Stimulated activated CD4-positive, alpha-beta T cell treated with anti-CD3 and anti-CD28 coated beads, Interleukin-4, amount 100 ng/mL, for 4 hours (primary cell): ENCODE data around the gene ISLR.

ENCODE experiments used
- DNase-seq, 2 experiments: peaks; one replicate each; pipeline ENCODE4 v3.0.0-alpha.2; 2020

The ISLR gene

DNA sequence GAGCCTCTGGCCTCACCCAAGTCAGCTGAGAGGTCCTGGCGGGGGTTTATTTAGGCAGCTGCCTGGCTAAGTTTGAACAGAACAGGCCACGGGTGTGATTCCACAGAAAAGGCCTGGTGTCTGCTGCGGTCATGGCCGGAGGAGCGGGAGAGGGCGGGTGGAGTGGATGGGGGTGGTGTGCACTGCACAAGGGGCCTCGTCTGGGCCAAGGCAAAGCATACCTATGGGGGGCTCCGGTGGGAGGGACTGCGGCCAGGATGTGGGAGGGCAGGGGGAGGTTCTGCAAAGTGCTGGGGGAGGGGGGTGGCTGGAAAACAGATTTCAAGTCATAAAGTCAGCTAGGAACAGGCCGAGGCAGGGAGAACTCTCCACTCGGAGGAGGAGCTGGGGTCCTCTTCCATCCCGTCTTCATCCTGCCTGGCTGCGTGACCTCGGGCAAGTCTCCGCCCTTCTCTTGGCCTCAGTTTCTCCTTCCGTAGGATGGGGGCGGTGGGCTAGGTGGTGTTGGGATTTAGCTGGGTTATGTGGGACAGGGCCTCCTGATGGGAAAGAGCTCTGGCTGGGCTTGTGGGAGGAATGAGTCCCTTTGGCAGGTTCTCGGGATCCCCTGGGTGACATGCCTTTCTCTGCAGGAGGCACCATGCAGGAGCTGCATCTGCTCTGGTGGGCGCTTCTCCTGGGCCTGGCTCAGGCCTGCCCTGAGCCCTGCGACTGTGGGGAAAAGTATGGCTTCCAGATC, 878 bp downstream of the ISLR start:
- no peak for DNase-seq

DNA sequence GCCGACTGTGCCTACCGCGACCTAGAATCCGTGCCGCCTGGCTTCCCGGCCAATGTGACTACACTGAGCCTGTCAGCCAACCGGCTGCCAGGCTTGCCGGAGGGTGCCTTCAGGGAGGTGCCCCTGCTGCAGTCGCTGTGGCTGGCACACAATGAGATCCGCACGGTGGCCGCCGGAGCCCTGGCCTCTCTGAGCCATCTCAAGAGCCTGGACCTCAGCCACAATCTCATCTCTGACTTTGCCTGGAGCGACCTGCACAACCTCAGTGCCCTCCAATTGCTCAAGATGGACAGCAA, 1.4 kb downstream of the ISLR start:
- DNase-seq = no peak

DNA sequence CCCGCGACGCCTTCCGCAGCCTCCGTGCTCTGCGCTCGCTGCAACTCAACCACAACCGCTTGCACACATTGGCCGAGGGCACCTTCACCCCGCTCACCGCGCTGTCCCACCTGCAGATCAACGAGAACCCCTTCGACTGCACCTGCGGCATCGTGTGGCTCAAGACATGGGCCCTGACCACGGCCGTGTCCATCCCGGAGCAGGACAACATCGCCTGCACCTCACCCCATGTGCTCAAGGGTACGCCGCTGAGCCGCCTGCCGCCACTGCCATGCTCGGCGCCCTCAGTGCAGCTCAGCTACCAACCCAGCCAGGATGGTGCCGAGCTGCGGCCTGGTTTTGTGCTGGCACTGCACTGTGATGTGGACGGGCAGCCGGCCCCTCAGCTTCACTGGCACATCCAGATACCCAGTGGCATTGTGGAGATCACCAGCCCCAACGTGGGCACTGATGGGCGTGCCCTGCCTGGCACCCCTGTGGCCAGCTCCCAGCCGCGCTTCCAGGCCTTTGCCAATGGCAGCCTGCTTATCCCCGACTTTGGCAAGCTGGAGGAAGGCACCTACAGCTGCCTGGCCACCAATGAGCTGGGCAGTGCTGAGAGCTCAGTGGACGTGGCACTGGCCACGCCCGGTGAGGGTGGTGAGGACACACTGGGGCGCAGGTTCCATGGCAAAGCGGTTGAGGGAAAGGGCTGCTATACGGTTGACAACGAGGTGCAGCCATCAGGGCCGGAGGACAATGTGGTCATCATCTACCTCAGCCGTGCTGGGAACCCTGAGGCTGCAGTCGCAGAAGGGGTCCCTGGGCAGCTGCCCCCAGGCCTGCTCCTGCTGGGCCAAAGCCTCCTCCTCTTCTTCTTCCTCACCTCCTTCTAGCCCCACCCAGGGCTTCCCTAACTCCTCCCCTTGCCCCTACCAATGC, 2.0 kb downstream of the ISLR start:
- DNase-seq = no peak

DNA sequence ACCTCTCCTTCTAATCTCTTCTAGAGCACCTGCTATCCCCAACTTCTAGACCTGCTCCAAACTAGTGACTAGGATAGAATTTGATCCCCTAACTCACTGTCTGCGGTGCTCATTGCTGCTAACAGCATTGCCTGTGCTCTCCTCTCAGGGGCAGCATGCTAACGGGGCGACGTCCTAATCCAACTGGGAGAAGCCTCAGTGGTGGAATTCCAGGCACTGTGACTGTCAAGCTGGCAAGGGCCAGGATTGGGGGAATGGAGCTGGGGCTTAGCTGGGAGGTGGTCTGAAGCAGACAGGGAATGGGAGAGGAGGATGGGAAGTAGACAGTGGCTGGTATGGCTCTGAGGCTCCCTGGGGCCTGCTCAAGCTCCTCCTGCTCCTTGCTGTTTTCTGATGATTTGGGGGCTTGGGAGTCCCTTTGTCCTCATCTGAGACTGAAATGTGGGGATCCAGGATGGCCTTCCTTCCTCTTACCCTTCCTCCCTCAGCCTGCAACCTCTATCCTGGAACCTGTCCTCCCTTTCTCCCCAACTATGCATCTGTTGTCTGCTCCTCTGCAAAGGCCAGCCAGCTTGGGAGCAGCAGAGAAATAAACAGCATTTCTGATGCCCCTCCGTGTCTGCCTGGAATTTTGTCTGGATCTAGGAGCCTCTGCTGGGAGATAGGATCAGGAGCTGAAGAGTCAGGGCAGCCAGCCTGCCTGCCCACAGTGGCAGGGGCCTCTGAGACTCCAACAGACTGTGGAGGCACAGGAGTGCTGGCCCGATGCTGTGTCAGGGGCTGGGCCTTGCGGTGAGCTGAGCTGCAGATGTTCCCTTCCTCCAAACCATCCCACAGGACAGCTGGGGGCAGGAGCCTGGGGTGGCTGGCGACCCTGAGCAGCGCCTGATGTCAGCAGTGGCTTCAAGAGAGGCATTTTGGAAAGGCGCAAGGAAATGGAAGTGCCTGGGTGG, 3.0 kb downstream of the ISLR start:
- no peak for DNase-seq

- DNase-seq = no peak
Observed at GRCh38 chr15:74178326-74179100, 5.0 kb downstream of the ISLR start.

DNA sequence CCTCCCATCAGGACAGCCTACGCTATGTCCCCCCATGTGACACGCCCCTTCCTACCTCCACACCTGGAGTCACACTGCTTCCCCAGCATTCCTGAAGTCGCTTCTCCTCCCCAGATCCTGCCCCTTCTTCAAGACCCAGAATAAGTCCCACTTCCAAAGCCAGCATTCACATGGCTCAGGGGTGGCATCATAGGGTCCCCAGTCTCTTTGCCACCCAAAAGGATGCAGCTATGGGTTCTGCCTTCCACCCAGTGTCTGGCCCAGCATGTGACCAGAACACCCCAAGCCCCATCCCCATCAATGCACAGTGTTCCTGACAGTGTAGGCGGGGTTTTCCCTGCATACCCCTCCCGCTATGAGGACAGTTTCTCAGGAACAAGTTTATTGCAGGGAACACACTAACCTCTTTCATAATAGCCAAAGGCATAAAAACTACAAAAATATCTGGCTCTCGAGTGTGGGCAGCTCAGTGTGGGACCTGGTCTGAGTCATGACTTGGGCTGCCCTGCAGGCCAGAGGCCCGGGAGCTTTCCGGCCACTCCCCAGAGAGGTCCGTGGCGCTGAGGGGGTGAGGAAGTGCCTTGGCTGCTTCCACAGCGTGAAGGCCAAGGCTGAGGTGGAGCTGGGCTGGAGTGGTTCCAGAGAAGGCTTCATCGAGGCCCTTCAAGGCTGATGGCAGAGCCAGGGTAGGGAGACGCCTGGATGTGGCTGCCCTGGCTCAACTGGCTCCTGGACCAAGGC, 5.8 kb downstream of the ISLR start:
- DNase-seq = no peak

GRCh38 chr15:74179983-74180880, 6.7 kb downstream of the ISLR start:
- DNase-seq = no peak

GRCh38 chr15:74180881-74181602, 7.5 kb downstream of the ISLR start:
- no peak for DNase-seq

- DNase-seq = no peak
Observed at GRCh38 chr15:74182131-74182530, 8.6 kb downstream of the ISLR start.

DNA sequence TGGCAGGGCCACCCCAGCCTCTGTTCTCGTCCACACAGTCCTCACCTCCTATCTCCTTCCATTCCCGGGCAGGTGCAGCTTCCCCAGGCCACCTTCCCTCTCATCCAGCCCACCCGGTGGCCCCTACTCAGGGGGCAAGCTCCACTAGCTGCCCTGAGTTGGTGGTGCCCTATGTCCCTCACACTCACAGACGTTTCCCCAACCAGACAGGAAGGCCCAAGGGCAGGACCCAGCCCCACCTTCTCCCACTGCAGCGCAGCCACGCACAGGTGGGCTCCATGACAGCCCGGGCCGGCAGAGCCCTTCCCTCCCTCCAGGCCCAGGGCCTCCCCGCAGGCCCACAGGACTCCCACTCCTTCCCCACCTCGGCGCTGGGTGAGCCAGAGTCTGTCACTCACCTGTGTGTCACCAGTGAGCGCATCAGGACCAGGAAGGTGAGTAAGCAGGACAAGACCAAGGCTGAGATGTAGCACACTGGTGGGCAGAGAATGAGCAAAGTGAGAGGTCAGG, 11.1 kb downstream of the ISLR start:
- no peak for DNase-seq

DNA sequence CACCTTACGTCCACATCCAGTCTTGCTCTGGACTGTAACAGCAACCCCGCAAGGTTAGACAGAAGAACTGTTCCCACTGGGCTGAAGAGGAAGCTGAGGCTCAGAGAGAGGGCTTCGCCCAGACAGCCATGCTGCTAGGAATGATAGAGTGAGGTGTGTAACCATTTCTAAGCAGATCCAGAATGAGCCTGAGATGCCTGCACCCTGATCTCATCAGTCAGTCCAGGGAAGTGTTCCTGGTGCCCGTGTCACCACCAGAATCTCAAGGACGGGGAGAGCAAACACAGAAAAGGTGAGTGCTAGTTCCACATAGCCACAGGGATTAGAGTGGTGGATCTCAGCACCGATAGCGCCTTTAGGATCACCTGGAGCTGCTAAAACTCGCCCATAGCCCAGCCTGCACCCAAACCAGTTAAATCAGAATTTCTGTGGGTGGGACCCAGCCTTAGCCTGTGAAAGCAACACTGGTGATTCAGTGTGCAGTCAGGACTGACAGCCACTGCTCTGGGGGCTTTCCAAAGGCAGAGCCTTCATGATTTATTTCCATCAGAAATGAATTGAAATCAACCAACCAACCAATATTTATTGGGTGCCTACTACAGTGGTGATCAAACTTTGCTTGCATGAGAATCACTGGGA, 12.3 kb downstream of the ISLR start:
- DNase-seq = no peak

GRCh38 chr15:74188216-74188615, 14.7 kb downstream of the ISLR start:
- no peak for DNase-seq

DNA sequence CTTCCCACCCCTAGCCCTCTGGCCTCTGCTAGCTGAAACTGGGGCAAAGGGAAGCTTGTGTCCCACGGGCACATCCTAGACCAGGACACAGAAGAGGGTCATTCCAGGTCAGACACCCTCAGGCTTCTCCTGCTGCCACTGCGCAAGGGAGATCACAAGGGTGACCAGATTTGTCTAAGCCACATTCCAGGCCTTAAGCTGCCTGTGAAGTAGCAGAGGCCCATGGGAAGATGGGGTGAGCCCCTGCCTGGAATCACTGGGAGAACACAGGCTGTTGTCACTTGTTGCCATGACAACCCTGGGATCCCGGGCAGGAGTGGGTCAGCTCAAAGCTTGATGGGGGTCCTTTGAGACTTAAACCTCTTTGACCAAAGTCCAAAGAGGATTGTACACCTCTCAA, 18.3 kb downstream of the ISLR start:
- DNase-seq = no peak

DNA sequence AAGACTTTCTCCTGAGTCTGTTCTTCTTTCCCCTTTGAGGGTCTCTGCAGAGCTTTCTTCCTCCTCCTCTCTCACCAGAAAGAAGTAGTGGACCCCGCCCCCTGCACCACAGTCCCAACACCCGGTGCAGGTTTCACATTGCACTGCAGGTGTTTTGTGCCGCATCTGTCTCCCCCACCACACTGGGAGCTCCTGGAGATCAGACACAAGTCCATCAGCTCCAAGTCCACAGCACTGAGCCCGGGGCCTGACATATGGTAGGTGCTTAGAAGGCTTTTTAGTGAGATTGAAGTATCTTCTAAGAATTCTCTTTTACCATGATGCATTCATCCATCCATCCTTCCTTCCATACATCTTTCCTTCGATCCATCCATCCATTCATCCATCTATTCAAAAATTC, 19.2 kb downstream of the ISLR start:
- DNase-seq = no peak

- no peak for DNase-seq
Observed at GRCh38 chr15:74193299-74193718, 19.8 kb downstream of the ISLR start.

- DNase-seq = no peak
Observed at GRCh38 chr15:74193905-74194304, 20.4 kb downstream of the ISLR start.

- DNase-seq = no peak
Observed at GRCh38 chr15:74194572-74195559, 21.4 kb downstream of the ISLR start.

DNA sequence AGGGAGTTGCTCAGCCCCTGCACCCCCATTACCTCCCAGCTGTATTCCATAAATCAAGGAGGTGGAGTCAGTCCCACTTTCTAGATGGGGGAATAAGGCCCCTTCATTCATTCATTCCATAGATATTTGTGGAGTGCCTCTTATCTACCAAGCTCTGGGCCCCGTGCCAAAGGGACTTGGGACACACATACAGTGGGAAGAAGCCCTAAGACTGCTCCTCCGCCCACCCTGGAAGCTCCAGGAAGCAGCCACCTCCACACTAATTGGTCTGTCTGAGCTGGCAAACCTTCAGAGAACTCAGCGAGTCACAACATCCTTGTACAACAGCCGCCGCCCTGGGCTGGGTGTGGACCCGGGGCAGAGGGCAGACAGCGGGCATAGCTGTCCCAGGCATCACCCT, 22.7 kb downstream of the ISLR start:
- no peak for DNase-seq
